ENCODE measurements around the gene PDSS1.
"Not testable (repeated sequence)": the region's sequence is repeated elsewhere in the genome, so short reads cannot be mapped to it uniquely, and the experiment has no call there.

PDSS1 gene

DNA sequence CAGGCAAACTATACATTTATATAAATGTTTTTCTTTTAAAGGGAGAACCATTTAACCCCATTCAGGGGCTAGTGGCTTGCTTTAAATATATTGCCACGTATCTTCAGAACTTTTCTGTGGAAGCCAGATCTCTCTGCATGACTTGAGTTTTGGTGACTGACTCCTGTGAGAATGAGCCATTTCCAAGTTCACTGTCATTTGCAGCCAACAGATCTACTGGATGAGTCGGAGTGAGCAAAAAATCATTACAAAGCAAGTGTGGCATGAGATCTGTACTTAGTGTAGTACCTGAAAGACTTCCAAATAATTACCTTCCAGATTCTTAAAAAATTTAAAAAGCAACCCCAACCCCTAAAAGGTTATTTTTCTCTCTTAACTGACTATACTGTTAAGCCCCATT, 45.6 kb downstream of the PDSS1 start:
- DNase-seq: no peak

DNA sequence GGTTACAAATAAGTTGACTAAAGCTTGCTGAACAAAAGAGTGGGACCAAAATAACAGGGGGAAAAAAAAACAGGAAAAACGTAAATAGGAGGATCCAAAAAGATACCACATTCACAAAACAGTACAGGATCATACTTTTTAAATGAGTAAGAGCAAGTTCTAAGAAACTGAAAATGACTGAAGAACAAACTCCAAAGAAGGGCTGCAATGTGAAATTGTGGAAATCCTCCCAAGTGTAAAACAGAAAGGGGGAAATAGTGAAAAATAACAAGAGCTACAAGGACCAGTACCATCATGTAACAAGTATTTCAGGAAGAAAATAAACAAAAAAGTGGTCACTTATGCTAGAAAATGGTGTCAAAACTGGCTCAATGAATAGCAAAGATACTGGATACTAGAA, 46.3 kb downstream of the PDSS1 start:
- DNase-seq: no peak

GRCh38 chr10:26746061-26746460, 48.6 kb downstream of the PDSS1 start:
- DNase-seq: no peak

GRCh38 chr10:26755443-26755903, 58.0 kb downstream of the PDSS1 start:
- DNase-seq: no peak

DNA sequence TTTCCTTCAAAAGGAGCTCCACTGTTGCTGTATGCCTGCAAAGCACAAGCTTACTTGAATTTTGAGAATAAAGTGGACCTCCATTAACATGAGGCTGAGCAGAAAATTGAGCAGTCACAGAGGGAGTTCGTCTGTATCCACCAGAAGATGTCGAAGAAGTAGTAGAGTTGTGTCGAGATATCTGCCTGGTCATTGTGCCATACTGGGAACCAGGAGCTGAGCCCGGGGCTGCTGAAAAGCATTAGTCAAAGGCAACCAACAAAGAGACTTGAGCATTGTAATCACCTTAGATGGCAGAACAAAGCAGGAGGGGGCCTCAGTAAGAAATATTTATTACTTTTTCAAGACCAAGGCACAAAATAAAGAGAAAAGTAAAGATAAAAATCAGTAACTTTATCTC, 61.5 kb downstream of the PDSS1 start:
- DNase-seq: no peak

- no peak for DNase-seq
These were observed 68.0 kb downstream of the PDSS1 start for GRCh38 chr10:26765549-26765948.

DNA sequence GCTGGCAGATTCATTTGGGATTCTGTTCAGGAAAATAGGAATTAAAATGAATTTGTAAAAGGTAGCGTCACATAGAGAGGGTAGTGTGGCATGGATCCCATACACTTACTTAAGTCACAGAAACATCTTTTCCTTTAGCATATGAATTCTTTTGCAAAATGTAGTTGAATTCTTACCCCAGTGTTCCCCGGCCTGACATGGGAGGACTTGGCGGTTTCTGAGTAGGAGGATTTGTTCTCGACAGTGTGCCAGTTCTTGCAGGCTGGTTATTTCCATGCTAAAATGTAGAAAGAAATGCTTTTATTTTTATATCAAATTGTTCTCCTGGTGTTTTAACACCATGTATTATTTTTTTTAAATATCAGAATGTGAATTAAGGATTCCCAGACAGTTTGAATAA, 72.6 kb downstream of the PDSS1 start:
- no peak for DNase-seq

DNA sequence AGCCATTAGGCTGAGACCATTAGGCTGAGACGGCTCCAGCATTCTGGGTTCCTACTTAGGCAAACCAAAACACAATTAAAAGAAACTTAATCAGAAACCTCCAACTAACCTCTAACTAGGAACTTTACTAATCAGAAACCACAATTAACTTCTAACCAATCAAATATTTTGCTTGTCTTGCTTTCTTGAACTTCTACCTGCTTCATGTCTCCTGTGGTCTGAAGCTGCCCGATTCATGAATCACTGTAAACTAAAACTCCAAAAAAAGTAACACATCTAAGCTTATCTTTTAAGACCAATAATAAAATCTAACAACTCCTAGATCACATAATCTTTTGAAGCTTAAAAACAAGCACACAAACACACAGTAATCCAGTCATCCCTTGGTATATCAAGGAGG, 76.1 kb downstream of the PDSS1 start:
- no peak for DNase-seq

GRCh38 chr10:26776258-26776657, 78.8 kb downstream of the PDSS1 start:
- DNase-seq: no peak

- DNase-seq: no peak
These were observed 80.2 kb downstream of the PDSS1 start for GRCh38 chr10:26777686-26778085.

DNA sequence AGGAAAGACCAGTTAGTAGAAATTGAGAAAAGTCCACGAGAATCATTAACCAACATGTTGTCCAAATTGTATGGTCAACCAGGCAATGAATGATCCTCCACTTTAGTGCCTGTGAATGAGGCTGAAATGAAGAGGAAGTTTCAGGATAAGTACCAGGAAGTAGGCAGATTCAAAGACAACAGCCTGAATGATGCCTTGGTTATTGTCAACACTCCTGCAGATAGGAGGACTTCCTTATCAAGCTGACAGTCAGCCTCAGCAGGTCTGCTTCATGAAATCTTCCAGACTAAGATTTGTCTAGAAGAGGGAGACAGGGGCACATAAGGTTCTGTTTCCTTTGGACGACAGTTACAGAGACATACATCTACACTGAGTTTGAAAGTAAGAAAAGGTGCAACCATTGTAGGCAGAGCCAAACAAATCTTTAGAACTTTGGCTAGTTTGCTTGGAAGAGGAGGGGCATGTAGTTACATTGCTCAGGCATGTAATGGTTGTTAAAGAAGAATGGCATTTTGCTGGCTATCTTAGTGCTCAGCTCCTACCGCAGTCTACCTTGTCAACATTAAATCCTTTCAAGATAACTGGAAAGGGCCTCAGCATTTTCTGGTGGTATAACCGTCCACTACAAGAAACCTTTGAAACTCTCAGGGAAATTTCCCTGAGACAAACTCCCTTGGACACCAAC, 81.8 kb downstream of the PDSS1 start:
- no peak for DNase-seq

GRCh38 chr10:26780106-26780792, 82.7 kb downstream of the PDSS1 start:
- DNase-seq: no peak

DNA sequence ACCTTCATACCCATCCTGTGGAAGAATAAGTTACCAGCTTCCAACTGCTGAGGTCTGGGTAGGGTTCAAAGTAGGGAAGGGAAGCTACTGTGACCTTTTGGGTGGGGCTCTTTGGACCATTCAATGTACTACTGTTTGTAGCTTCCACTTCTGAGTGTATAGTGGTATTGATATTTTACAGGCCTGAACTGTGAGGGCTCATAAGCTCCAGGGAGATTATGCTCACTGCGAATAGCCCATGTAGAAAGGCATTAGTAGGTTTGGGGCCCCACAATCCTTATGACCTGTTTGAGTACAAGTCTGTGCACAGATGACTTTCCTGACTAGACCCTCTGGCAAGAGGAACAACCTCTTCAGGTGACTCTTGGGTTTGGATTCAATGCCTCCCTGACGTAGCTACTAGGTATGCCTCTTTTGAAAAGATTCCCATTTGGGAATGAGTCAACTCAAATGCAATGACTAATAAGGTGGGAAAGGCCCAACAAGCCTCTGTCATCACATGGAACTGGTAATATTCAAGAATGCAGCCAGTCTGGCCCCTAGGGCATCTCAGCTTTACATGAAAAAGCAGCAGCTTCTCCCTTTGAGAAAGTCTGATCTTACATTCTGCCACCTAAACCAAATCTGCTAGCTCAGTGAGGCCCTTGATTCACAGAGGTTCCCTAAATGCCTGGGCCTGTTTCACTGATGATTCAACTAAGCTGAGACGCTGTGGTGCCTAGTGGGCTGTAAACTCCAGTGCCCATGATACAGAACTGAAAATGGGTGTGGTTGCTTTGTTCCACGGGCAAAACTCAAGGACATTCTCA, 83.5 kb downstream of the PDSS1 start:
- no peak for DNase-seq

GRCh38 chr10:26781797-26782196, 84.3 kb downstream of the PDSS1 start:
- DNase-seq: no peak

GRCh38 chr10:26787362-26787761, 89.9 kb downstream of the PDSS1 start:
- no peak for DNase-seq

DNA sequence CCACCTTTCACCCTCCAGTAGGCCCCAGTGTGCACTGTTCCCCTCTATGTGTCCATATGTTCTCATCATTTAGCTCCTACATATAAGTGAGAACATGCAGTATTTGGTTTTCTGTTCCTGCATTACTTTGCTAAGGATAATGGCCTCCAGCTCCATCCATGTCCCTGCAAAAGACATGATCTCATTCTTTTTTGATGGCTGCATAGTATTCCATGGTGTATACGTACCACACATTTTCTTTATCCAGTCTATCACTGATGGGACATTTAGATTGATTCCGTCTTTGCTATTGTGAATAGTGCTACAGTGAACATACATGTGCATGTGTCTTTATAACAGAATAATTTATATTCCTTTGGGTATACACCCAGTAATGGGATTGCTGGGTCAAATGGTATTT, 92.3 kb downstream of the PDSS1 start:
- not testable (repeated sequence) for DNase-seq

GRCh38 chr10:26790221-26790995, 92.9 kb downstream of the PDSS1 start:
- DNase-seq: no peak

DNA sequence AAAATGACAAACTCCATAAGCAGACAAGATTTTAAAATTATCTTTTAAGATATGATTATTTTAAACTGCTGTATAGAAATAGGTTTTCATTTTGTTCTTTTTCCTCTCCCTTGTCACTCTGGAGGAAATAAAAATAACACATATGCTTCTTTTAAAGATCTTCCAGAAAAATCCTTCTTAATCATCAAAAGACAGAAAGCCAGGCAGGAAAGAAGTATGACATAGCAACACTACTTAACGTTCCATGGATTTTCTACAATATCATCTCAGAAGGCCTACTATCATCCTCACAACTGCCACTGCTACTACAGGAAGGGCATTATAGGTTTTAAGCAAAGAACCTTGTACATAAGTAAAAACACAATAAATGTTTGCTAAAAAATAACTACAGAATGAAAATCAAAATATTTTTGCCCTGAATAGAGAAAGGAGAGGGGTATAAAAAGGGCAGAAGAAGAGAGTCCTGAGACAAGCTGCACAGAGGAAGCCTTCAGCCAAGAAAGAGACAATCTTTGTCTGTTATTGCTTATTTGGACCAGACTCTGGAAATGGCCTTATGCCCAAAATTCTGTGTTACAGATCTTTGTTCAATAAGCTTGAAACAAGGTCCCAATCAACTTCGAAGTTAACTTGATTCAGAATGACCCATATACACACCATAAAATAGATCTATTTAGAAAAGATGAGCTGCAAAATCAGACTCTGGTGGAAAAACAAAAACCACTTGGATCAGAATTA, 95.4 kb downstream of the PDSS1 start:
- DNase-seq: no peak
